H1 (cell line): Measurements from ENCODE around the gene RPS6KA4. TPM values are rescaled to one million over a fixed set of nuclear protein-coding genes. Genes with fewer than 3 reads are reported as not detected.

Source experiments
- CHD1 ChIP-seq: IDR thresholded peaks from 2 replicates; pipeline ENCODE4 v1.6.1; 2012; ENCODE audit warnings: low read depth, low read length, improper control_type of control experiment
- HDAC2 ChIP-seq, 2 experiments: fragments of 300-600 bp in 1 of 2; sonication (generic) in 1 of 2; IDR thresholded peaks; 2 replicates each; pipeline ENCODE4 v1.6.1; 2011 to 2012; ENCODE audit warnings: low read depth in 2 of 2, low read length in 2 of 2, mild to moderate bottlenecking in 2 of 2, moderate library complexity in 2 of 2, borderline replicate concordance in 1 of 2, inconsistent platforms in 1 of 2
- POLR2A ChIP-seq, 2 experiments: IDR thresholded peaks; 1 replicate in 1 of 2; 2 replicates in 1 of 2; pipeline ENCODE4 v1.6.1; 2011; ENCODE audit warnings: low read depth in 2 of 2, low read length in 2 of 2, mild to moderate bottlenecking in 2 of 2; ENCODE audit errors: control extremely low read depth in 1 of 2
- polyA plus RNA-seq, 7 experiments: library from polyadenylated mRNA; depleted of rRNA in 3 of 7; stranded (reverse) in 5 of 7; unstranded in 2 of 7; fragments of >200 nt in 5 of 7; fragments of 200-250 nt in 2 of 7; gene quantifications; 1 replicate in 5 of 7; 2 replicates in 1 of 7; 4 replicates in 1 of 7; pipeline versions ENCODE4 v1.2.1 to v1.2.3, GENCODE V29; 2011 to 2013; ENCODE audit warnings: missing spikeins in 2 of 7, mixed read lengths in 2 of 7
- total RNA-seq: library from RNA; stranded (reverse); fragmentation: NEBNext Ultra II Directional; extraction: Animal tissue kit (Norgen Biotek cat#: 25700); gene quantifications from 2 replicates; pipeline ENCODE4 v1.2.1, GENCODE V29; 2021
- TF ChIP-seq, protein P1 (sequence below): IDR thresholded peaks from 2 replicates; pipeline ENCODE4 v1.6.1; 2011; ENCODE audit warnings: low read depth, mild to moderate bottlenecking, low read length; ENCODE audit not compliant: insufficient read depth

The RPS6KA4 gene
- total and polyA plus RNA-seq, 2 of the 8 experiments (the other 6 are each of a cell fraction or from before 2014, with no cell fraction given), result 8.2 to 12.6 TPM

DNA sequence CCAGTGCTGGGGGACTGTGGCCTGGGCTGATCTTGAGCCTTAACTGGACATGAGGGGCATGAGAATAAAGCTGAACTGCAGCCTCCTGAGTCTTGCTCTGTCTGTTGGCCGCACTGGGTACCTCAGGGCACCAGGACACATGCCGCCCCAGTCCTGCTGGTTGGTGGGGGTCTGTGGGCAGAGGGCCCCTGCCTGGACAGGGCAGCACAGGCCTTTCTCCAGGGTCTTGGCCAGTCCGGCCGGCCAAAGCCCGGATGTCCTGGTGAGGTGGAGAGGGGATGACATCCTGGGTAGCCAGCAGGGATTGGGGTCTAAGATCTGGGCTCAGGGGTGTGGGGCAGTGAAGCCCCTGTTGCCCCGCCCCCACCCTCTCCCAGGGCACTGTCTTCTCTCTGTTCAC lies 1.5 kb upstream of the RPS6KA4 start (continued):
- TF ChIP-seq, protein P1, sequence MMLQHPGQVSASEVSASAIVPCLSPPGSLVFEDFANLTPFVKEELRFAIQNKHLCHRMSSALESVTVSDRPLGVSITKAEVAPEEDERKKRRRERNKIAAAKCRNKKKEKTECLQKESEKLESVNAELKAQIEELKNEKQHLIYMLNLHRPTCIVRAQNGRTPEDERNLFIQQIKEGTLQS, result no peak
- TF ChIP-seq POLR2A (IDR thresholded peaks at IDR 0.05; ENCODE audit: control extremely low read depth in 1 of 2, low read depth in 2 of 2, low read length in 2 of 2) (no peak), HDAC2 (IDR thresholded peaks at IDR 0.05; ENCODE audit: borderline replicate concordance in 1 of 2, low read depth in 2 of 2, low read length in 2 of 2) (no peak), CHD1 (no peak)
